Fibroblast of lung (primary cell): Measurements from ENCODE around the gene MYOM3.

Experiments used
- EZH2 ChIP-seq: IDR thresholded peaks from 2 replicates; pipeline ENCODE4 v1.5.1; 2012; ENCODE audit warnings: low read length, control low read depth, mild to moderate bottlenecking; ENCODE audit errors: missing control alignments
- TF ChIP-seq, protein P1 (sequence below), 2 donors: IDR thresholded peaks in 1 of 2; conservative IDR thresholded peaks in 1 of 2; 1 replicate in 1 of 2; 2 replicates in 1 of 2; pipeline ENCODE4 v1.5.1; 2011 to 2012; ENCODE audit warnings: low read length in 2 of 2, control low read depth in 1 of 2, inconsistent platforms in 1 of 2, low read depth in 1 of 2, mild to moderate bottlenecking in 1 of 2

DNA sequence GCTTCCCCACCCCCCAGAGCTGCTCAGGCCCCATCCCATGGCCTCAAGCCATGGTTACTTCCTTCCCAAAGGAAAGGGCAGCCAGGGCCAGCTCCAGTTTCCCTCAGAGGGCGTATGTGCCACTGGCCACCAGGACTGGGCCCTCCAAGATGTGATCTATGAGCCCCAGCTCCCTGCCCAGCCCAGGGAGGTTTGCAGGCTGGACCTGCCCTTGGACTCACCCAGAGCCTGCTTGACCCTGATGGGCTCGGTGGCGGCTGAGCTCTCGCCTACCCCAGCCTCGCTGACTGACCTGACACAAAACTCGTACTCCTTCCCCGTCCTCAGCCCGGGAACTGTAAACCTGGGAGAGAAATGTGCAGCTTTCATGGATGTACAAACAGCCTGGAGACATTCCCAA lies 29.6 kb downstream of the MYOM3 start:
- TF ChIP-seq, protein P1, sequence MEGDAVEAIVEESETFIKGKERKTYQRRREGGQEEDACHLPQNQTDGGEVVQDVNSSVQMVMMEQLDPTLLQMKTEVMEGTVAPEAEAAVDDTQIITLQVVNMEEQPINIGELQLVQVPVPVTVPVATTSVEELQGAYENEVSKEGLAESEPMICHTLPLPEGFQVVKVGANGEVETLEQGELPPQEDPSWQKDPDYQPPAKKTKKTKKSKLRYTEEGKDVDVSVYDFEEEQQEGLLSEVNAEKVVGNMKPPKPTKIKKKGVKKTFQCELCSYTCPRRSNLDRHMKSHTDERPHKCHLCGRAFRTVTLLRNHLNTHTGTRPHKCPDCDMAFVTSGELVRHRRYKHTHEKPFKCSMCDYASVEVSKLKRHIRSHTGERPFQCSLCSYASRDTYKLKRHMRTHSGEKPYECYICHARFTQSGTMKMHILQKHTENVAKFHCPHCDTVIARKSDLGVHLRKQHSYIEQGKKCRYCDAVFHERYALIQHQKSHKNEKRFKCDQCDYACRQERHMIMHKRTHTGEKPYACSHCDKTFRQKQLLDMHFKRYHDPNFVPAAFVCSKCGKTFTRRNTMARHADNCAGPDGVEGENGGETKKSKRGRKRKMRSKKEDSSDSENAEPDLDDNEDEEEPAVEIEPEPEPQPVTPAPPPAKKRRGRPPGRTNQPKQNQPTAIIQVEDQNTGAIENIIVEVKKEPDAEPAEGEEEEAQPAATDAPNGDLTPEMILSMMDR (conservative IDR thresholded peaks at IDR 0.05 in 1 of 2, IDR thresholded peaks at IDR 0.05 in 1 of 2; ENCODE audit: low read depth in 1 of 2, low read length in 2 of 2): no peak
- TF ChIP-seq EZH2: no peak
